ENCODE measurements around the gene SEMA3F. TPM values are rescaled to one million over a fixed set of nuclear protein-coding genes. Genes with fewer than 3 reads are reported as not detected.

SEMA3F gene
- total RNA-seq, 2 donors from 2014 or later = 25.5 to 35.1 TPM

GRCh38 chr3:50146316-50146901 is 8.7 kb upstream of the SEMA3F start:
- H3K9me3 ChIP-seq = no peaks in the 10 kb centered on the region
- DNase-seq (ENCODE audit: low spot score) = no peak
- peaks cover 0 to 18% of the 10 kb centered on the region in 2 donors for H3K4me1 ChIP-seq (ENCODE audit: control insufficient read depth in 1 of 2, low read depth in 2 of 2)
- ATAC-seq (ENCODE audit: insufficient number of reproducible peaks, low FRiP score, low read depth) = no peak
- TF ChIP-seq CTCF (IDR thresholded peaks at IDR 0.05) = no peak
- H3K27ac ChIP-seq = no peak overlapping the region
- H3K36me3 ChIP-seq = no peaks in the 10 kb centered on the region
- H3K4me3 ChIP-seq = no peak overlapping the region
- H3K27me3 ChIP-seq (replicated peaks; ENCODE audit: insufficient read depth) = no peaks in the 10 kb centered on the region

GRCh38 chr3:50147016-50147415 is 8.1 kb upstream of the SEMA3F start:
- H3K4me3 ChIP-seq = no peak overlapping the region
- no peaks in the 10 kb centered on the region for H3K27me3 ChIP-seq (replicated peaks; ENCODE audit: insufficient read depth)
- DNase-seq (ENCODE audit: low spot score) (no peak), ATAC-seq (ENCODE audit: insufficient number of reproducible peaks, low FRiP score, low read depth) (no peak)
- peaks cover 0 to 24% of the 10 kb centered on the region in 2 donors for H3K4me1 ChIP-seq (ENCODE audit: control insufficient read depth in 1 of 2, low read depth in 2 of 2)
- H3K9me3 ChIP-seq = no peaks in the 10 kb centered on the region
- H3K27ac ChIP-seq = no peak overlapping the region
- no peaks in the 10 kb centered on the region for H3K36me3 ChIP-seq
- no peak for TF ChIP-seq CTCF (IDR thresholded peaks at IDR 0.05)

- TF ChIP-seq CTCF (IDR thresholded peaks at IDR 0.05) = no peak
- Histone ChIP-seq H3K27ac (no peak overlapping the region), H3K27me3 (replicated peaks; ENCODE audit: insufficient read depth) (no peaks in the 10 kb centered on the region), H3K4me3 (no peak overlapping the region), H3K36me3 (no peaks in the 10 kb centered on the region), H3K4me1 (ENCODE audit: control insufficient read depth in 1 of 2, low read depth in 2 of 2) (peaks cover 0 to 28% of the 10 kb centered on the region in 2 donors), H3K9me3 (no peaks in the 10 kb centered on the region)
- DNase-seq (ENCODE audit: low spot score) = no peak
- ATAC-seq (ENCODE audit: insufficient number of reproducible peaks, low FRiP score, low read depth) = no peak
These were observed 7.7 kb upstream of the SEMA3F start for GRCh38 chr3:50147447-50147846.

- Histone ChIP-seq H3K4me1 (ENCODE audit: control insufficient read depth in 1 of 2, low read depth in 2 of 2) (peaks cover 0 to 28% of the 10 kb centered on the region in 2 donors), H3K27ac (no peak overlapping the region), H3K9me3 (no peaks in the 10 kb centered on the region), H3K27me3 (replicated peaks; ENCODE audit: insufficient read depth) (no peaks in the 10 kb centered on the region), H3K4me3 (no peak overlapping the region), H3K36me3 (no peaks in the 10 kb centered on the region)
- TF ChIP-seq CTCF (IDR thresholded peaks at IDR 0.05) = no peak
- DNase-seq (ENCODE audit: low spot score) (no peak), ATAC-seq (ENCODE audit: insufficient number of reproducible peaks, low FRiP score, low read depth) (no peak)
These were observed 7.3 kb upstream of the SEMA3F start for GRCh38 chr3:50147861-50148260.

- peak overlapping the region; percentile 2 to 37 for H3K27ac ChIP-seq
- H3K27me3 ChIP-seq (replicated peaks; ENCODE audit: insufficient read depth) = no peaks in the 10 kb centered on the region
- DNase-seq (ENCODE audit: low spot score) = no peak
- no peak for ATAC-seq (ENCODE audit: insufficient number of reproducible peaks, low FRiP score, low read depth)
- H3K9me3 ChIP-seq = no peaks in the 10 kb centered on the region
- TF ChIP-seq CTCF (IDR thresholded peaks at IDR 0.05) = no peak
- H3K4me3 ChIP-seq = no peak overlapping the region
- H3K4me1 ChIP-seq (ENCODE audit: control insufficient read depth in 1 of 2, low read depth in 2 of 2) = peaks cover 0 to 33% of the 10 kb centered on the region in 2 donors
- no peaks in the 10 kb centered on the region for H3K36me3 ChIP-seq
These were observed 4.7 kb upstream of the SEMA3F start for GRCh38 chr3:50150404-50150750.
